Stimulated activated memory B cell treated with anti-CD40 and anti-IgM and Interleukin-4, amounts not matched to agents 10 μg/mL and 1 μg/mL and 100 μg/mL, for 72 hours (primary cell): ENCODE data around the gene CUX1.
"Not testable (repeated sequence)": the region's sequence is repeated elsewhere in the genome, so short reads cannot be mapped to it uniquely, and the experiment has no call there.

Source experiments
- ATAC-seq: fragments of 150-1000 bp; cut with Tn5 transposase; 2 replicates; pipeline ENCODE4 v1.10.0; 2021
- H3K27ac Mint-ChIP-seq: one replicate; pipeline ENCODE4 v1.8.0; 2022; ENCODE audit warnings: mild to moderate bottlenecking, mixed read lengths
- H3K27me3 Mint-ChIP-seq: one replicate; pipeline ENCODE4 v1.8.0; 2022; ENCODE audit warnings: mixed read lengths
- H3K36me3 Mint-ChIP-seq: one replicate; pipeline ENCODE4 v1.8.0; 2022; ENCODE audit warnings: mixed read lengths
- H3K4me1 Mint-ChIP-seq: one replicate; pipeline ENCODE4 v1.8.0; 2022; ENCODE audit warnings: mixed read lengths
- H3K4me3 Mint-ChIP-seq: one replicate; pipeline ENCODE4 v1.8.0; 2022; ENCODE audit warnings: mild to moderate bottlenecking, moderate library complexity, mixed read lengths
- H3K9me3 Mint-ChIP-seq: one replicate; pipeline ENCODE4 v1.8.0; 2022; ENCODE audit warnings: mixed read lengths

CUX1 gene

GRCh38 chr7:101828301-101829020, 11.0 kb downstream of the CUX1 start:
- Mint-ChIP-seq H3K9me3 (no peaks in the 10 kb centered on the region), H3K4me1 (peaks cover 42% of the 10 kb centered on the region), H3K4me3 (no peak overlapping the region), H3K27ac (no peak overlapping the region), H3K27me3 (no peaks in the 10 kb centered on the region), H3K36me3 (peaks cover 14% of the 10 kb centered on the region)
- peak; percentile 27 for ATAC-seq

- H3K4me1 Mint-ChIP-seq, result peaks cover 47% of the 10 kb centered on the region
- ATAC-seq, result no peak
- H3K27ac Mint-ChIP-seq, result no peak overlapping the region
- no peaks in the 10 kb centered on the region for H3K27me3 Mint-ChIP-seq
- peaks cover 14% of the 10 kb centered on the region for H3K36me3 Mint-ChIP-seq
- no peaks in the 10 kb centered on the region for H3K9me3 Mint-ChIP-seq
- H3K4me3 Mint-ChIP-seq, result no peak overlapping the region
These were observed 11.9 kb downstream of the CUX1 start for GRCh38 chr7:101829374-101829773.

DNA sequence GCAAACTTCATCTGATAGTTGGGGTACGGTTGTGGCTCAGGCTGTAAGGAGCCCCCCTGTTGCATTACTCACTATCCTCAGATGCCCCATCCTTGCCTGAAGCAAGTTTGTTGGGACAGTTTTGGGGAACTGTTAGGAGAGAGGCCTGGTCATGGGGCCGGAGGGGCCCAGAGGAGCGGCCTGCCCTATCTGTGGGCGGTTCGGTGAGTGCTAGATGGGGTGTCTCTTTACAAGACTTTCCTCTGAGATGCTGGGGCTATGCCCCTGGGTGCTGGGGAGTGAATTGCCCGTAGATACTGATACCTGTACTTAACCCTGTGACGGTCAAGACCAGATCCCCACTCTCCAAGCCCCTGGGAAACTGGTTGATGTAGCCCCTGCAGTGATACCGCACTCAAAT, 12.4 kb downstream of the CUX1 start:
- peaks cover 50% of the 10 kb centered on the region for H3K4me1 Mint-ChIP-seq
- no peak overlapping the region for H3K27ac Mint-ChIP-seq
- H3K4me3 Mint-ChIP-seq, result no peak overlapping the region
- no peaks in the 10 kb centered on the region for H3K9me3 Mint-ChIP-seq
- H3K36me3 Mint-ChIP-seq, result peaks cover 14% of the 10 kb centered on the region
- no peaks in the 10 kb centered on the region for H3K27me3 Mint-ChIP-seq
- no peak for ATAC-seq

- Mint-ChIP-seq H3K4me1 (peaks cover 57% of the 10 kb centered on the region), H3K36me3 (peaks cover 24% of the 10 kb centered on the region)
- H3K9me3 Mint-ChIP-seq, H3K4me3 Mint-ChIP-seq, ATAC-seq, H3K27me3 Mint-ChIP-seq, H3K27ac Mint-ChIP-seq: not testable (repeated sequence)
These were observed 14.0 kb downstream of the CUX1 start for GRCh38 chr7:101831396-101831795.

DNA sequence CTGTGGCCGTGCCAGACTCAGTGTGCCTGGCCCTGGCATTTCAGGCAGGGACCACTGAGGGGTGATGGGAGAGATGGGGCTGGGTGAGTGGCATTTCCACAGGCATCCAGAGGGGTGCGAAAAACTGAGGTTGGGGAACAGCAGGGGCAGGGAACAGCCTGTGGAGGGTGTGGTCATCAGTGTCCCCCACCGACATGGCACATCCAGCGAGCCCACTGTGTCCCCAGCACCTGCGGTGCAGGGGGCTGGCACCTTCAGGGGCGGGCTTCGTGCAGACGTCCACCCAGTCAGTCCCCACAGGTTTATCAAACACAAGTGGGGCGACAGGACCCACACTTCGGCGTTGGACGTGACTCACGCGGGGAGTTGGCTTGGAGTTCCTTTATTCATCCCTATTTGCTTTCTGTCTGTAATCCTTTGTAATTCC, 14.8 kb downstream of the CUX1 start:
- Mint-ChIP-seq H3K27me3 (no peaks in the 10 kb centered on the region), H3K9me3 (peaks cover 3% of the 10 kb centered on the region), H3K4me3 (no peak overlapping the region), H3K36me3 (peaks cover 24% of the 10 kb centered on the region), H3K4me1 (peaks cover 49% of the 10 kb centered on the region), H3K27ac (no peak overlapping the region)
- ATAC-seq, result peak; percentile 12

- peak overlapping the region; percentile 49 for H3K27ac Mint-ChIP-seq
- H3K4me1 Mint-ChIP-seq, result peaks cover 43% of the 10 kb centered on the region
- no peak for ATAC-seq
- H3K27me3 Mint-ChIP-seq, result no peaks in the 10 kb centered on the region
- peaks cover 3% of the 10 kb centered on the region for H3K9me3 Mint-ChIP-seq
- H3K36me3 Mint-ChIP-seq, result peaks cover 19% of the 10 kb centered on the region
- no peak overlapping the region for H3K4me3 Mint-ChIP-seq
These were observed 15.4 kb downstream of the CUX1 start for GRCh38 chr7:101832685-101833375.

- H3K27ac Mint-ChIP-seq, result no peak overlapping the region
- peaks cover 3% of the 10 kb centered on the region for H3K9me3 Mint-ChIP-seq
- ATAC-seq, result no peak
- H3K36me3 Mint-ChIP-seq, result peaks cover 12% of the 10 kb centered on the region
- peaks cover 34% of the 10 kb centered on the region for H3K4me1 Mint-ChIP-seq
- H3K4me3 Mint-ChIP-seq, result no peak overlapping the region
- no peaks in the 10 kb centered on the region for H3K27me3 Mint-ChIP-seq
These were observed 16.4 kb downstream of the CUX1 start for GRCh38 chr7:101833799-101834198.

GRCh38 chr7:101835136-101835535, 17.7 kb downstream of the CUX1 start:
- no peak for ATAC-seq
- peaks cover 38% of the 10 kb centered on the region for H3K4me1 Mint-ChIP-seq
- H3K36me3 Mint-ChIP-seq, result peaks cover 10% of the 10 kb centered on the region
- H3K4me3 Mint-ChIP-seq, result no peak overlapping the region
- peaks cover 3% of the 10 kb centered on the region for H3K9me3 Mint-ChIP-seq
- no peaks in the 10 kb centered on the region for H3K27me3 Mint-ChIP-seq
- H3K27ac Mint-ChIP-seq, result no peak overlapping the region

- not testable (repeated sequence) for ATAC-seq, H3K27ac Mint-ChIP-seq, H3K9me3 Mint-ChIP-seq, H3K4me3 Mint-ChIP-seq, H3K27me3 Mint-ChIP-seq
- Mint-ChIP-seq H3K4me1 (peaks cover 42% of the 10 kb centered on the region), H3K36me3 (peaks cover 10% of the 10 kb centered on the region)
These were observed 20.0 kb downstream of the CUX1 start for GRCh38 chr7:101837433-101837832.

DNA sequence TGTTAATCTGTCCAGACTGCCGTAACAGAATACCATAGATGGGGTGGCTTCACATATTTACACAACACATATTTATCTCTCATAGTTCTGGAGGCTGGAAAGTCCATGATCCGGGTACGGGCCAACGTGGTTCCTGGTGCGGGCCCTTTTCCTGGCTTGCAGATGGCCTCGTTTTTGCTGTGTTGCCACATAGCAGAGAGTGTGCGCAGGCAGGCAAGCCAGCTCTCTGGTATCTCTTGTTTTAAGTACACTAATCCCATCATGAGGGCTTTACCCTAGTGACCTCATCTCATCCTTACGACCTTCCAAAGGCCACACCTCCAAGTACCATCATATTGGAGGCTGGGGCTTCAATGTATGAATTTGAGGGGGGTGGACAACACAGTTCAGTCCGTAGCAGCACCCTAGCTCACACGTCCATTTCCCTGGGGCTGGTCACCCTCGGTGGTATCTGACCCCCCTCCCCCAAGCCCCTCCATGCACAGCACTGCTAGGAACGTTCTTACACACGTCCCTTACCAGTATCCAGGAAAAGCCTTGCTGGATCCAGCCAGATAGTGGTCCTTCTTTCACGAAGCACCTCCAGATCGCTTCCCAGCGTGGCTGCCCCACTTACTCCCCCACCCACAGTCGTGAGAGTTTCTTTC, 21.5 kb downstream of the CUX1 start:
- Mint-ChIP-seq H3K4me1 (peaks cover 41% of the 10 kb centered on the region), H3K4me3 (no peak overlapping the region), H3K27me3 (no peaks in the 10 kb centered on the region), H3K9me3 (peaks cover 3% of the 10 kb centered on the region), H3K27ac (no peak overlapping the region), H3K36me3 (peaks cover 10% of the 10 kb centered on the region)
- no peak for ATAC-seq

DNA sequence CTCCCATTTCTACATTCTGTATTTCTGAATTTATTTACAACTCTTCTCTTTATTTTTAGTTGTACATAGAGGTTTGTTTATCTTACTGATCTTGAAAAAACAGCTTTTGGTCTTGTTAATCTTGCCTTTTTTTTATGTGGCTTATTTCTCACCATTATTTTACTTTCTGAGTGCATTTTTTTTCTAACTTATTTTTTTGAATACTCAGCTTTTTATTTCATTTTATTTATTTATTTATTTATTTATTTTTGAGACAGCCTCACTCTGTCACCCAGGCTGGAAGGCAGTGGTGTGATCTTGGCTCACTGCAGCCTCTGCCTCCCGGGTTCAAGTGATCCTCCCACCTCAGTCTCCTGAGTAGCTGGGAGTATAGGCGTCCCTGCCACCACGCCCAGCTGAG, 23.9 kb downstream of the CUX1 start:
- H3K27me3 Mint-ChIP-seq, result no peaks in the 10 kb centered on the region
- H3K4me3 Mint-ChIP-seq, result no peak overlapping the region
- no peak for ATAC-seq
- peaks cover 31% of the 10 kb centered on the region for H3K4me1 Mint-ChIP-seq
- no peak overlapping the region for H3K27ac Mint-ChIP-seq
- no peaks in the 10 kb centered on the region for H3K9me3 Mint-ChIP-seq
- peaks cover under 1% of the 10 kb centered on the region for H3K36me3 Mint-ChIP-seq

DNA sequence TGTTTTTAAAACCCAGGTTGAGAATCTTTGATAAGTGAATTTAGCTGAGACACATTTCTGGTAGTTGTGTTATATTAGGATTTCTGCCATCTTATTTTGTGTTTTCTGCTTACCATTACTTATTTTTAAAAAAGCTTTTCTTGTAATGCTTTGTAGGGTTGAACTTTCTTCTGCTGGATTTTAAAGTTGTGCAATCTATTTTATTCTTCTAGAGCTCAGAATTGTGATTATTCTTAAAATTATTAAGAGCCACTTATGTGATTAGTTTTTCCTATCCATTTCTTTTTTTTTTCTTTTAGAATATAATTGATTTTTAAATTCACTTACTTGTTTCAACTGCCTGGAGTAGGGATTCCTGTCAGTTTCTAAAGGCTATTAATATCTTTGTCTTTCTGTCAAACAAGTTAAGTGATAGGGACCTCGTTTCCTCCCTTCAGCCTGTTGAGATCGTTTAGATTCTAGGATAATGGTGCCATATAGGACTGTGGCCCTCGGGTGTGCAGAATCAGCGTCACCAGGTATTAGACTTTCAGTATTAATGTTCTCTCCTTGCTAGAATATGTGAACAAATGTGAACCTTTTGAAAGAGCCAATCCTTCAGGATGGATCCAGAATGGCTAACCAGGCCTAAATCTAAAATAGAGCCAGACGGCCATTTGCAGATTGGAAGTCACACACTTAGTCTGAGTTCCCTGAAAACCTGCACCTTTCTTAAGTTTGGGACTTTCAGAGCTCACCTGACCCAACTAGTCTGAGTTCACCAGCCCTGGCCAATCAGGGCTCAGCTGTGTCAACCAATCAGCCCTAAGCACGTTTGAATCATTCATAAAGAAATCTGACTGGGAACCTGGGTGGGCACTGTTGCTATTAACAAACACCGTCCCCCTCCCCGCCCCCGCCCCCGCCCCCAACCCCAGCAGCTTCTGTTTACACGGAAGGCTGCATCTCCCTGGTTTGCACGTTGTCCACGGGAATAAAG, 26.2 kb downstream of the CUX1 start:
- Mint-ChIP-seq H3K9me3 (no peaks in the 10 kb centered on the region), H3K36me3 (peaks cover 6% of the 10 kb centered on the region), H3K27ac (no peak overlapping the region), H3K4me1 (peaks cover 31% of the 10 kb centered on the region), H3K27me3 (no peaks in the 10 kb centered on the region), H3K4me3 (no peak overlapping the region)
- ATAC-seq, result no peak

DNA sequence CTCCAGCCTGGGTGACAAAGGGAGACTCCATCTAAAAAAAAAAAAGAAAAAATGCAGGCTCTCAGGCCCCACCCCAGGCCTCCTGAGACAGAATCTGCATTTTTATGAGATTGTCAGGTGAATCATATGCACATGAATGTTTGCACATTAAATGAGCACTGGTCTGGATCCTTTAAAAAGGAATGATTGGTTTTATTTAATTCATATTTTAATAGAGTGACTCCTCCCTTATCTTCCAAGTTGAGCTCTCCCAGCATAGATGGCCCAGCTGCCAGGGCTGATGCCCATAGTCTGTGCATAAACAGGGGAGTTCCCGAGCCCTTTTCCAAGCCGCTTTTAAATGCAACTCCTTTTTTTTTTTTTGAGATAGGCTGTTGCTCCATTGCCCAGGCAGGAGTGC, 28.5 kb downstream of the CUX1 start:
- no peak for ATAC-seq
- H3K9me3 Mint-ChIP-seq, result no peaks in the 10 kb centered on the region
- peaks cover 22% of the 10 kb centered on the region for H3K4me1 Mint-ChIP-seq
- peaks cover 14% of the 10 kb centered on the region for H3K36me3 Mint-ChIP-seq
- no peak overlapping the region for H3K4me3 Mint-ChIP-seq
- no peak overlapping the region for H3K27ac Mint-ChIP-seq
- no peaks in the 10 kb centered on the region for H3K27me3 Mint-ChIP-seq

DNA sequence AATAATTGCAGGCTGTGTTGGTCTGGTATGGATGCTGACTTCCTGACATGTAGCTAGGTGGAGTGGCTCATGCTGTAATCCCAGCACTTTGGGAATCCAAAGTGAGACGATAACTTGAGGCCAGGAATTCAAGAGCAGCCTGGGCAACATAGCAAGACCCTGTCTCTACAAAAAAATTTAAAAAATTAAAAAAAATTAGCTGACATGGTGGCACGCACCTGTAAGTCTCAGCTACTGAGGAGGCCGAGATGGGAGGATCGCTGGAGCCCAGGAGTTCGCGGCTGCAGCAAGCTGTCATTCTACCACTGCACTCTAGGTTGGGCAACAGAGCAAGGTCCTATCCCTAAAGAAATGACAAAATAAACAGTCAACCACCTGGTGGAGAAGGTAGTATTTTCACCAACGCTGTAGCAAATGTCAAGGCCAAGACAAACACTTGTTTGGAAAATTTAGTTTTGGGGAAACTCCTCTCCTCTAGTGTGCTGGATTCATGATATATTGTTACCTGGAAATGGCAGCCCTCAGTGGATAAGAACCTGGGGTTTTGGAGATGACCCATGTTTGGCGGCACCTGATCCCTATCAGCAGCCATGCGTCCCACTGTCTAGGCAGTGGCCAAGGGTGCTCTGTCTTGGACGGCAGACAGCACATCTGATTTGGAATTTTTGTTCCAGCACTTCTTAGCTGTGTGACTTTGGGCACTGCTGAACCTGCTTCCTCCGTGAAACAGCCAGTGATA, 29.5 kb downstream of the CUX1 start:
- ATAC-seq, result no peak
- Mint-ChIP-seq H3K9me3 (no peaks in the 10 kb centered on the region), H3K36me3 (peaks cover 22% of the 10 kb centered on the region), H3K27ac (no peak overlapping the region), H3K27me3 (no peaks in the 10 kb centered on the region), H3K4me1 (peaks cover 22% of the 10 kb centered on the region), H3K4me3 (no peak overlapping the region)
